DOHH2 (cell line): ENCODE results near the gene MVB12B.

ENCODE experiments used
- CTCF ChIP-seq: fragments of 200-600 bp; sonication (generic); IDR thresholded peaks from one replicate; pipeline ENCODE4 v1.5.1; 2014; ENCODE audit warnings: antibody characterized with exemption, mild to moderate bottlenecking, low read depth, low read length; ENCODE audit not compliant: poor library complexity, severe bottlenecking
- EZH2phosphoT487 ChIP-seq: fragments of 200-600 bp; sonication (generic); IDR thresholded peaks from 2 replicates; pipeline ENCODE4 v1.6.1; 2017; ENCODE audit warnings: borderline replicate concordance, mild to moderate bottlenecking, antibody characterized with exemption, low read length, moderate library complexity, mixed read lengths

- no peak for TF ChIP-seq CTCF
- no peak for TF ChIP-seq EZH2phosphoT487
These were observed 62.5 kb downstream of the MVB12B start for GRCh38 chr9:126388964-126389708.
